CD4-positive, alpha-beta T cell treated with Interferon gamma for 1 hour (primary cell): Measurements from ENCODE around the gene ASB2.

ENCODE experiments used
- DNase-seq: peaks from one replicate; pipeline ENCODE4 v3.0.0-alpha.2; 2020

The ASB2 gene

DNA sequence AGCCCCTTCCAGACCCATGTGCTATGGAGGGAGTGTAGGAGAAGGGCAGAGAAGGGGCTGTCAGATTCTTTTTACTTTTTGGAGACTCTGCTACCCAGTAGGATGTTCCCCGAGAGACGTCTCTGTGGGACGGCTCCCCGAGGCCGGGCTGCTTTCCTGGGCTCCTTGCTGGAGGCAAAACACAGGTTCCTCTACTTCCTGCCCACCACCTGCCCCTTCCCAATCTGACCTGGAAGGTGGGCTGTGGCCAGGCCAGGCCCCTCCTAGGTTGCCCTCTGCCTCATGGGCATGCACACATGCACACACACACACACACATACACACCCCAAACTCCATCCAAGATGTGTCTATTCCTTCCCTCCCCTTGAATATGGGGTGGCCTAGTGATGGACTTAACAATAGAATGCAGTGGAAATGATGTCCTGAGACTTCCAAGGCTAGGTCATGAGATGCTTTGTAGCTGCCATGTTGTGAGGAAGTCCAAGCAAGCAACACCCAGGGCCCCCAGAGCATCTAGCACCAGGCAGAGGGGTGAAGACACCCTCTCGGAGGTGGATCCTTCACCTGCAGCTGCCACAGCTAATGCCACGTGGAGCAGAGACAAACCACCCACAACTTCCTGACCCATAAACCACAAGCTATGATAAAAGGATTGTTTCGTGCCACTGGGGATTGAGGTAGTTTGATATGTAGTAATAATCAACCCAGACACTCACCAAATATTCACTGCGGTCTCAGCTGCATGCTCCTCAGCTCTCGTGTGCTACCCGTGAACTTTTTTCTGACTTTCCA is 1.6 kb upstream of the ASB2 start:
- peak; percentile 68 for DNase-seq

DNA sequence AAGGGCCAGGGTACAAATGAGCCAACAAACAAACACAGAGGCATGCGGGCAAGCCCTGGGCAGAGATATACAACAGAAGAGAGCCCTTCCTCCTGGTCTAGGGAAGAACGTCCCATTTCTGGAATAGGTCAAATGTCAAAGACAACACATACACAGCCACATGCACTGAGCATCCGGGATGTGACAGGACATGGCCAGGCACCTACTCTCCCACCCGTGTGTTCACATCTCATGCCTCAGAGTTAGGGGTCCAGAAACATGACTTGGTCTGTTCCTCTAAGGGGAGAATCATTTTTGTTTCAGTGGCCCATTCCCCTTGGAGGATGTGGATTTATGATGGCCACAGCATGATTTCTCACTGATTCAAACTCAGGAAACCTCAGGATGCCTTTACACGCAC is 801 bp upstream of the ASB2 start:
- DNase-seq = no peak

DNA sequence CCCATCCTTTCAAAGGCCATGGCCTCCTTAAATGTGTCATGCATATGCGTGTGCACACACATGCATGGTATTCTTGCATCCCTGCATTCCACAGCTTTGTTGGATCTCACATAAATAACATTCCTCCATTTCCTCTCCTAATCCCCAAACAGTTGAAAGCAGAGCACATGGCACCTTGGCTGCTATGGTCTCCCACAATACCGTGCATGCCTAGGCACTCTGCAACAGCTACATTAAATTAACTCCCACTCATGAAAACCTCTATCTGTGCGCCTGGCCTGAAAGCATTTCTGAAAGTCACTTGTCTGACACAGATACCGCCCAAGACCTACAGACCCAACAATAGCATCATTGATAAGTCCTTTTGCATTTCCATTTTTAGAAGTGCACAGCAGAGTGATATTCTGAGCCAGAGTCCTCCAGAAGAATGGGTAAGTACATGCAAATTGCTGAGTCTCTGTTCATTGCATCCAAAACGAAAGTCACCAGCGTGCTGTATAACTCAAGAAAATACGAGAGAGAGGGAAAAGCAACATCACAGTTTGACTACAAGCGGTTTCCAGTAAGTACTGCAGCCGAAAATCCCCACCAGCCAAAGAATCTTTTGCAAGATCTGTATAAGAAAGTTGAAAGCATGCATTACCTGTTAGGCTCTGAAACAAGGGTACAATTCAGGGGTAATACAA is 436 bp downstream of the ASB2 start:
- no peak for DNase-seq

DNA sequence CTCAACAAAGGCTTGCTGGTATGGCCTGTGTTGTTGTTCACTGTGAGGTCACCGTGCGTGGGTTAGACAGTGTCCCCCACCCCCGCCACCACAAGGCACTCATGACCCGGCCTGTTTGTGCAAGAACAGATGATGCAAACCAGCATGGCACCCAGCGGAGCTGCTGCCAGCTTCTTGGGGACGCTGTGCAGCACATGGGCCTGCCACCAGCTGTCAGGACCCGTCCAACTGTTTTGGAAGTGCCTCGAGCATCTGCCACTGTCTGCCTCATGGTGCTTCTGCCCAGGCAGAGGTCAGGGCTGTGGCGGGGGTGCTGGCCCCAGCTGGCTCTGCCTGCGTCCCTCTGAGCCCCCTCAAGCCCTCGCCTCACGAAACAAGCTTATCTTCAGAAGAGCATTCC is 1.5 kb downstream of the ASB2 start:
- no peak for DNase-seq

DNA sequence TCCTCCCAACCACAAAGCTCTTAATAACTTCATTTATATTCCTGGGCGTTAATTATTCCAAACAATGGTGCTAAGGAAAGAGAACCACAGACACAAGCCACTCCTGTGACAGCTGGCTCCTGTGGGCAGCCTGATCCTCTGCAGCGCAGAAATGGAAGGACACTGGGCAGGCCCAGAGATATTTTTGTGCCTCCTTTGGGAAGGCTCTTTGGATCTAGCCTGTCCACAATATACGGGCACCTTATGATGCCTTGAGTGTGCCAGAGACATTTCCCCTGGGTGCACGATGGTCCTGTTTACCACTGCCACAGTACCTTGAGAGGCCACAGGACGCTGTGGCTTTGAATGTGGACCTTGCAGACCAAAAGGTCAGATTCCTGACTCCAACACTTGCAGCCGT is 2.1 kb downstream of the ASB2 start:
- DNase-seq = no peak

DNA sequence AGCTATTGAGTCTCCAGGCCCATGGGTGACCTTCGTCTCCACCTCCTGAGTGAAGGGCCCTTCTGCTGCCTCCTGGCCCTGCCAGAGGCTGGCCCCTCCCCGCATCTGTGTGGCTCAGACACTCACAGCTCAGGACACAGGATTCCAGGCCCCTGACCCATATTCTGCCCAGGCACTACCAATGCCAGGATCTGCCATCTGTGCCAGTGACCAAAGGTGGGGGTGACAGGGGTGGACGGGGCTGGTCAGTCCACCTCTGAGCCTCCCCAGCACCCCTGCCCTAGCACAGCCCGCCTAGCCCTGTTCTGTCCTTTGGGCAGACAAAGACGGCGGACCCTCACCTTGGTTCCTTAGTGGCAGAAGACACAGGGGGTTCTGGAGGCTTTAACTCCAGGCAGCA is 2.8 kb downstream of the ASB2 start:
- no peak for DNase-seq

DNA sequence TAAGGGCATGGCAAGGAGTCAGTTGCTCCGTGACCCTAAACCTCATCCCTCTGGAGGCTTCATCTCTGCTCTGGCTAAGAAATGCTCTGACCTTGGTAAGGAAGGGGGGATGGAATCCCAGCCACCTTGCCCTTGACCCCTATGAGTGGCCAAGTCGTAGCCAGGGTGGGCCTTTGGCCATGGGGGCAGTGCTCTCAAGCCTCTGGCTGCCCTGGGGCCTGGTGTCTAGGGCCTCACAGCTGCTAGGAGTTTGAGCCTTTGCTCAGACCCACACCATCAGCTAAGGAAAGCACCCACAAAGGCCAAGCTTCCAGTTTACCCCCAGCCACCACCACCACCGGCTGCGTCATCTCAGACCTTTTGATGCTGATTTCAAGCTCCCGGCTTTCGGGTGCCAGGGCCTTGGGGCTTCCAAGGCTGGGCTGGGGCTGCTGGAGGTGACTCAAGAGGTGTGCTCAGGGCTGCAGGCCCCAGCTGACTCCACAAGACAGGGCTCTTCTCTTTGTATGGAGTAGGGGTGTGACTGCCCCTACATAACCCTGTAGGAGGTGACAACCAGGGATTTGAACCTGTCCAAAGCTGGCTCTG is 3.7 kb downstream of the ASB2 start:
- DNase-seq = no peak

DNA sequence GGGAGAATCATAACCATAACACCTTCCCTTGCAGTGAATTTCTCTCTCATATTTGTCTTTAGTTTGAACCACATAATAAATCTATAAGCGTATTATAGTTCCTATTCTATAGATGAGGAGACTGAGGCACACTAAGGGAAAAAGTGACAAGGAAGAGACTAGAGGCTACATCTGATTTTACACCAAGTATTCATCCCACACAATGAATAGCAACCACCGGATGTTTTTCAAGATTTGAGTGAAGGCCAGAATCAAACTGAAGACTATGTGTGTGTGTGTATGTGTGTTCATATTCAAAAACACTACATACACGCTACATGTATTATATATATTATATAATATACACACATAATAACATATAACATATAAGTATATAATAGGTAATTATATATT is 4.7 kb downstream of the ASB2 start:
- DNase-seq = no peak

DNA sequence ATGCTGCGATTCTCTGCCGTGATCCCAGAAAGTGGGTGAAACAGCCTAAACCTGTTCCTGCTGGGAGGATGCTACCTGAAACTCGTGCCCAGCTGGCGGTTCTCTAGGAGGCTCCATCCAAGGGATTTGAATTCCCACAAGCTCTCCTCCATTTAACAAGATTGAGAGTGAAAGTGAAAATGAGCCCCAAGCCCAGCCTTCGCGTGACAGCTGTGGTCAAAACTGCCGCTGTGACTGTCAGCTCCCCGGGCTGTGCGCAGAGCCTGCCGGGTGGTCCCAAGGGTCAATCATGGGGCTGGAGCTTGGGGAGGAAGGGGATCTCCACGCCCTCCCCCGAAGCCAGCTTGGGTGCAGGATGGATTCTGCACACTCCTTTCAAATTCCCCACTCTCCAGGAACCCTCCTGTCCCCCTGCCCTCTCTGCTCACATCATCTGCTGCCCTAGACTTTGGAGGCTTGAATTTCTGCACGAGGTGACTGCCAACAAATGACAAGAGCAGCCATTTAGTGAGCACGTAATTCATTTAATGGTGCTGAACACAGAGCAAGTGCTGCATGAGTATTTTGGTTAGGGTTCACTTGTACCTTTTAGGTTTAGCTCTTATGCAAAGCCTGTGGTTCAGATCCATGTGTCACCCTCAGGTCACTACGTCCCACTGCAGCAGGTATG is 5.3 kb downstream of the ASB2 start:
- peak; percentile 29 for DNase-seq

DNA sequence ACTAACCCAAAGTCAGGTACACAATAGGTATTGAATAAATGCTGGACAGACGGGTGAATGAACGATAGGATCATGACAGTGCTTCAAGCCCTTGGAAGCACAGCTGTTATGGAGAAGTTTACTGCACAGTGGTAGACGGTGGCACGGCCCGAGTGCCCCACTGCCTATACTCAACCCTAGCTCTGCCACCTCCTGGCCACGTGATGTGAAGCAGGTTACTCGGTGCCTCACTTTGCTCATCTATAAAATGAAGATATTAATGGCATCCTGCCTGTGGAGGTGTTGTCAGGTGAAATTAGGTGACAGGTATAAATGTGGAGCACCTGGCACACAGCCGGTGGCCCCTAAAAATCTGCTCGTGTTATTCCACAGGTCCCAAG is 5.8 kb downstream of the ASB2 start:
- peak; percentile 75 for DNase-seq

DNA sequence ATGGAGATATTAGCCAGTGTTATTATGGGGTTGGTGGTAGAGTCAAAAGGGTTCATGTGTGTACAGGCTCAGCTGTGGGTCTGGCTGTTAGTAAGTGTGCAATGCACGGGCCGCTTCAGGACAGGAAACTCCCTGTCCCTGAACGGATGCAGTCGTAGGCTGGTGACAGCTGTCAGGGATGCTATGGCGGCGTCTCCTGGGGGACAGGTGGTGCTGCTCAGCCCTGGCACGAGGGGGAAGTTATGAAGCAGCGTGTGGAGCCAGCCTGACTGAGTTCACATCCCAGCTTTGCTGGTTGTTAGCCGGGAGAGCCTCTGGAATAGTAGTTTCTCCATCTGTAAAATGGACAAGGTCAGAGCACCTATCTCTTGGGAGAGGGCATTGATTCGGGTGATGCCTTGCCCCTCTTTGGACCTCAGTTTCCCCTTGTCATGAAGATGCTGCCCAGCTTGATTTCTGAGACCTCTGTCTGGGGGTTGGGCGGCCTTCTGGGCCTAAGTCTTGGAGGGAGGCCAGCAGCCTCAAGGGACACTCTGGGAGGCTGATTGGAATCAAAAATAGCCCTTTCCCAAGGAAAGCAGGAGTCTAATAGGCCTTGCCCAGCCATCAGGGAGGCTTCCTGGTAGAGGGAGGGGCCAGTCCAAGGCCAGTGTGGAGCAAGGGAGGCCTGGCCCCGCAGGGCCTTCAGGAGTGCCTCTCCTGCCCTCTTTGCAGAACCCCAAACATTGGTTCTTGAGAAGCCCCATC is 7.1 kb downstream of the ASB2 start:
- DNase-seq = peak; percentile 32

DNA sequence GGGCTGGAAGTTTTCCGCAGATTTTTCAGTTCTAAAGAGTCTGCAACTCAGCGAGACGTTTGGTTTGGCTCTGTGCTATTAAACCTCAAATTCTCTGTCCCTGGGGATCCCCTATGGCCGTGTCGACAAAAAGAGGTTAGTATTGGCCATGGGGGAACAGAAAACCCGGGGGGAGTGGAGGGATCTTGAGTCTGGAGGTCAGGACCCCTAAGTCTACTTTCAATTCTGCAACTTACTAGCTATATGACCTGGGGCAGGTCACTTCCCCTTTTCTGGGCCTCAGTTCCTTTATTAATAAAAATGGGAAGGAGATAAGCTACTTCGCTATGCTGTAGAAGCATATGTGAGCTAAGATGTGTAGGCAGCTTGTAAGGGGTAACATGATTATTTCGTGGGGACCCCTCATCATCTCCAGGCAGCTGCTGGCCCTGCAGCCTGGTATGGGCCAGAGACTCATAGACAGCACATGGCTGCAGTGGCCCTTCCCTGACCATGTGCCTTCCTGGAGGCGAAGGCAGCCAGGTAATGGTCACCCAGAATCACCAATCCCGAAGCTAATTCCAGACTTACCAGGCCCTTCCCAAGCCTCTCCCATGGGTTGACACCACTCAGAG is 8.6 kb downstream of the ASB2 start:
- DNase-seq = peak; percentile 54

DNA sequence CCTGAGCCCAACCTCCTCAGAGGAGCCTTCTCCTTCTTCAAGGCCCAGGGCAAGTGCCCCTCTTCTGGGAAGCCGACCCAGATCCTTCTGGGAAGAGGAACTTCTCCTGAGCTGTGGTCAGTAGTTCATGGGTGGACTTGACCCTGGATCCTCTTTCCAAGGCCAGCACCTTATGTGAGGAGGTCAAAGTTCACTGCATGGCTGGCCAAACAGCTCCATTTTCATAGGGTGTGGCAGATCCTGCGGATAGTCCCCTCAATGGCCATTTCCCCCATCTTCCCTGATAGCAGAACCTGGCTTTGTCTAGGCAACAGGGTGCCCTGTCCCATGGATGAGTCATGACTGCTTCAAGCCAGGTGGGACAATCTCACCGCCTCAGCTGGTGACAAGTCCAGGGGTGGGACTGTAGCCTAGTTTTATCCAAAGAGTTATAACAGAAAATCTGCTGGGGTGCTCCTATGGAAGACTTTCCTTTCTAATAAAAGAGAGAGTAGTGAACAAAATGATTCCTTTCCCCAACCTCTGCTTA is 10.4 kb downstream of the ASB2 start:
- DNase-seq = no peak

DNA sequence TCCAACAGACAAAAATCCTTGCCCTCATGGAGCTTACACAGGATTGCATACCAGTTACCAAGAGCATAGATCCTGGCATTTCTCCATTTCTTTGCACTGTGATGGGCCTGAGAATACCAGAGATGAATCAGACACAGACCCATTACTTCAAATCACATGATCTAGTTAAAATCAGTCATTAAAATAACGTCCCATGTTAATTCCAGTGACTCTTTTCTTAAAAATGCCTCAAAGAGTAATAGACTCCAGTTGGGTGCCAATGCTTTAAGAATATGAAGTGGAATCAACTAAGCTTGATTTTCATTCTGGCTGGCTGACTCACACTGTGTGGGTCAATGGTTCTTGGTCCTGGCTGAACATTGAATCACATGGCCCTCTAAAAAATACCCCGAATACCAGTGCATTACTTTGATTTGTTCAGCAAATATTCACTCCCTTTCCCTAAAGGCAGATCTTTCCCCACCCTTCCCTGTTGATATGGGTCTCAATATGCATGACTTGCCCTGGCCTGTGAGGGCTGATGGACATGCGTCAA is 11.0 kb downstream of the ASB2 start:
- DNase-seq = no peak

DNA sequence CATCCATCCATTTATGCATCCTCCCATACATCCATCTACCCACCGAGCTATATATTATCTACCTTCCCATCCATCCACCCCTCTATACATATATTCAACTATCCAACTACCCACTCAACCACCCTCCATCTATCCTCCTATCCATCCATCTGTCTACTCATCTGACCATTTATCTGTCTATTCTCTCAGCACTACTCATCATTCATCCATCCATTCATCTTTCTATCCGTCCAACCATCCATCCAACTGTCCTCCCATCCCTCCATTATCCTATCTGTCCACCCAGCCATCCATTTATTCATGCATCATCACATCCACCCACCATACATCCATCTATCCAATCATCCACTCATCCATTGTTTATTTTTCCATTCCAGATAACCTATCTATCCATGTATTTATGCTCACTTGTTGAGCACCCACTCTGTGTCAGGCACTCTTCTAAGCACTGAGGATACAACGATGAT is 11.5 kb downstream of the ASB2 start:
- DNase-seq = no peak

DNA sequence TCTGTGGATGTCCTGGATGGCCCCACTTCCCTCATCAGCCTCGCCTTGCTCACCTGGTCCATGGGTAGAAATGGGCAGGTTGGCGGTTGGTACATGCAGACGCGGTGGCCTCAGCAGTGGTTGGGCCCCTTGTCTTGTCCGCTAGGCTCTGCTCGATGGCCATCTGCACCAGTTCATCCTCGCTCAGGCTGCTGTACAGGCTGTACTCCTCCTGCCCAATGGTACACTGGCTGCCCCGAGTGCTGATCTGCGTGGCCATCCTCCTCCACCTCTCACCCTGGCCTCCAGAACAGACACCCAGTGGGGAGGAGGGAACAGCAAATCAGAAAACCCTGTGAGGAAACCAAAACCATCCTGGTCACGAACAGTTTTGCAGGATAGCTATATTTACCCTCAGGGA is 12.1 kb downstream of the ASB2 start:
- no peak for DNase-seq

DNA sequence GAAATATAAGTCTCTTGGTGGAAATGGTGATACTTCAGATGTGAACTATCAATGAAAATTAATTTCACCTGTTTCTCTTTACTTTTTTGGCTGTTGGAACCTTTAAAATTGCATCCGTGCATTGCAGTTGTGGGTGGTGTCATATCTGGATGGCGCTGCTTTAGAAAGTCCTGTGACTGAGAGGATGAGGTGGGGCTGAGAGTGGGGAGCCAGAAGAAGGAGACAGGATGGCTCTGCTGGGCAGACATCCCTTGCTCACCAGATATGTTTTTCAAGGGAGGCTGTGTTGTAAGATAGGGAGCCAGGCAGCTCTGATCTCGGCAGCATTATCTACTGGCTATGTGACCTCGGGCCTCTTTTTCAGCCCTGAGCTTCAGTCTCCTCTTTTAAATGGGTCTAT is 12.7 kb downstream of the ASB2 start:
- DNase-seq = no peak

DNA sequence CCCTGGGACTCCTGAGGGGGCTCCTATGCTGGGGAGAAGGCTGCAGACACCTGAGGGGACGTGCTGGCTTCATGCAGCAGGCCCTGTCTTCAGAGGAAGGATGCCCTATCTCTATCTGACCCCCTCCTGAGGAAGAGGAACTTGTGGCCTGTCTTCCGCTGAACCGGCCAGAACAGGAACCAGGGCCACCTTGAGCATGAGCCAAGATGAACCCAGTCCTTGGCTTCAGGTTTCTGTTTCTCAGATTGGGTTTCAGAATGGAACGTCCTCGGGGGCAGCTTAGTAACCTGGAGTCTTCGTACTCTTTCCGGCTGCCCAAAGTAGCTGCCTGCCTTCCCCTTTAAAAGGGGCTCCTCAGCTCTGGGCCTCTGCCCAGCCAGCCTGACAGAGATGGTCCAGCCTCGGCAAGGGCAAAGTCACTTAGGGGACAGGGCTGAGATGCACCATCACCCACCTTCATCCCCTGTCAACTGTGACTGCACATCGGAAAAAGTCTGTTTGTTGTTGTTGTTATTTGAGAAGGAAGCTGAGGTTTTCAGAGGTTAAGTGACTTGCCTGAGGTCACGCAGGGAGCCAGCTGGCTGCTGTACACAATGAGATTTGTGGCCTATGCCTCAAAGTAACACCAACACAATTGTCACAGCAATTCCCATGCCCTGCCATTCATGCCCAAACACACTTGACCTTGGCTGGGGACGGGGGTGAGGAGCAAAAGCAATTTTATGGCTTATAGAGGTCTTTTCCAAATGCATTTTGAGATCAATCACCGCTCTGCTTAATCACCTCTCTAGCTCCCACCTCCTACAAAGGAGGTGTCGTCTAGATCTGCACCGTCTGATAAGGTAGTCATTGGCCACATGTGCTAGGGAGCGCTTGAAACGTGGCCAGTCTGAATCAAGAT is 13.4 kb downstream of the ASB2 start:
- DNase-seq = peak; percentile 69

DNA sequence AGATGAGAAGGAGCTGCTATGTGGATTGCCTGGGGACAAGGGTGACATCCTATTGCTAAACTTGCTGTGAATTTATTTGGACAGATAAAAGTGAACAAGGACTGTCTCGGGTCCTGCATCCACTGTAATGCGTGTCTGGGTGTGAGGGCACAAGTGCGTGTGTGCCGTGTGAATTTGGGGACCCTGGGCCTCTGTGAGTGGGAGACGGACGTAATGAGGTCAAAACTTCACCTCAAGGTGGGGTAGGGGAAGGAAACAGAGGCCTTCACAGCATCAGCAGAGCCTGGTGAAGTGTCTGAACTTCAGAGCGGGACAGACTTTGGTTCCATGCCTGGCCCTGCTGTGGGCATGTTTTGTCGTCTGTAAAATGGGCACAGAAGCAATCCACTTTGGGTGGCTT is 14.8 kb downstream of the ASB2 start:
- DNase-seq = no peak

DNA sequence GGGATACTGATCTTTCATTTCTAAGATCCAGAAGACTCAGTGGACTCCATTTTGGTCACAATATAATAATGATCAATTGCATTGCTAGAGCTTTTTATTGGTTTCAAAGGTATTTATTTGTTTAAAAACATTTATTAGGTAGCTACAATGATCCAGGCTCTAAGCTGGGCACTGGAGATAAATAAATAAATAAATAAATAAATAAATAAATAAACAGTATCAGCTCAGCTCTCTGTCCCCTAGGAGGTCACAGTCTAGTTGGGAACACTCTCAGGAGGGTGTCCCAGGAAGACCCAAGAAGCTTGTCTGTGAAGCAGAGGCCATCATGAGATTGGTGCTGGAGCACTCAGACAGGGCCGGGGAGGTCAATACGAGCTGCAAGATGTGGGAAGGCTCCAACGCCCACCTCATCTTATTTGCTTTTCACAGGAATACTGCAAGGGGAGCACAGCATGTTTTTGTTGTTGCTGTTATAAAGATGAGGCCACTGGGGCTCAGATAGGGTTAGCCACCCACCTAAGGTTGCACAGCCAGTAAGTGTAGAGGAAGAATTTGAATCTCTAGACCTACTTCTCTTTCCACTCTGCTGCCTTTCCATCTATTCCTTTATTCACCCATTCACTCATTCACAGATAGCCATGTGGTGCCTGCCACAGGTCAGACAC is 15.5 kb downstream of the ASB2 start:
- DNase-seq = no peak
